ENCODE results near the gene PIGN.
"Not testable (repeated sequence)": the region's sequence is repeated elsewhere in the genome, so short reads cannot be mapped to it uniquely, and the experiment has no call there.

The PIGN gene

DNA sequence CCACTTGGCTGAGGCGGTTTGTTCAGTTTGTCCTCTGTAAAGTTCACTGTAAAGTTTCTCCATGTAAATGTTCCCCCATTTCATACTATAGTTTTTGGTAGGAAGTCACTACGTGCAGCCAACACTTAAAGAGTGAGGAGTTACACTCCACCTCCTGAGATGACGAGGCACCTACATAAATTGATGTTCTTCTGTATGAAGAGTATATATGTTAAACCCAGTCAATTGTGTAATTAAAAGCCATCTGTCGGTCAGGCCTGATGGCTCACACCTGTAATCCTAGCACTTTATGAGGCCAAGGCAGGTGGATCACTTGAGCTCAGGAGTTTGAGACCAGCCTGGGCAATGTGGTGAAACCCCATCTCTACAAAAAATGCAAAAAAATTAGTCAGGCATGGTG lies 7.6 kb downstream of the PIGN start:
- DNase-seq = no peak

DNA sequence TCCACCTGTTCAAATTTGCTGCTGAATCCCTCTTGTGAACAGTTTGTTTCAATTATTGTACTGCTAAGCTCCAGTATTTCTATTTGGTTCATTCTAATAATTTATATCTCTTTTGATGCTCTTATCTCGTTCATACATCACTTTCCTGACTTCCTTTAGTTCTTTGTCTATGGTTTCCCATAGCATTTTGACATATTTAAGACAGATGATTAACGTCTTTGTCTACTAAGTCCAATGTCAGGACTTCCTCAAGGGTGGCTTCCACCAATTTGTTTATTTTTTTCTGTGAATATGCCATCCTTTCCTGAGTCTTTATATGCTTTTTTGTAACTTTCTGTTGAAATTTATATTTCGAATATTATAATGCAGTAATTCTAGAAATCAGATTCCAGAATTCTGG lies 9.6 kb downstream of the PIGN start:
- DNase-seq = no peak

GRCh38 chr18:62175521-62175920 lies 11.3 kb downstream of the PIGN start:
- no peak for DNase-seq

DNA sequence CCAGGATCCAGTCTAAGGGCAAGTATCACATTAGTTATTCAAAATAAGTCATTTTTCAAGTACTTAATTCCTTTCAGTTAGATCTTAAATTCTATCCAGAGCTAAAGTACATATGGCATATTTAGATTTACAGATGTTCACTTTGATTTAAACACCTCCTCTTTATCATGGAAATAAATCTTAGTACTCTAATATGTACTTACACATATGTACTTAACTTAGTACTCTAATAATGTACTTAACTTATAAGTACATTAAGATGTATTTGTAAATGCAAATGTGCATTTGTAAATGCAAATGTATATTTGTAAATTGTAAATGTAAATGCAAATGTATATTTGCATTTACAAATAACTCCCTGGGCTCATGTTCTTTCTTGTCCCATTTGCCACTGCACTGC lies 14.6 kb downstream of the PIGN start:
- DNase-seq = no peak

DNA sequence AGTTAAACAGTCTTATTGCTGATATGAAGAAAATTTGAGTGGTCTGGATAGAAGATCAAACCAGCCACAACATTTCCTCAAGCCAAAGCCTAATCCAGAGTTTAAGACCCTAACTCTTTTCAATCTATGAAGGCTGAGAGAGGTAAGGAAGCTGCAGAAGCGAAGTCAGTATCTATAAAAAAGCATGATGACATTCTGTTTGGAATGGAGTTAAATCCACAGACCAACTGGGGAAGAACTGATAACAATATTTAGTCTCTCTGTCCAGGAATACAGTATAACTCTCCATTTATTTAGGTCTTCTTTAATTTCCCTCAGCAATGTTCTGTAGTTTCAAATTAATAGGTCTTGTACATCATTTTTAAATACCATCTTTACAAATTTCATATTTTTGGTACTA lies 16.0 kb downstream of the PIGN start:
- no peak for DNase-seq

DNA sequence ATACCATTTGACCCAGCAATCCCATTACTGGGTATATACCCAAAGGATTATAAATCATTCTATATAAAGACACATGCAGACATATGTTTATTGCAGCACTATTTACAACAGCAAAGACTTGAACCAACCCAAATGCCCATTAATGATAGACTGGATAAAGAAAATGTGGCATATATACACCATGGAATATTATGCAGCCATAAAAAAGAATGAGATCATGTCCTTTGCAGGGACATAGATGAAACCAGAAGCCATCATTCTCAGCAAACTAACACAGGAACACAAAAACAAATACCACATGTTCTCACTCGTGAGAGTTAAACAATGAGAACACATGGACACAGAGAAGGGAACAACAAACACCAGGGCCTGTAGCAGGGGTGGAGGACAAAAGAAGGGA lies 20.3 kb downstream of the PIGN start:
- not testable (repeated sequence) for DNase-seq

- DNase-seq = no peak
These were observed 21.3 kb downstream of the PIGN start for GRCh38 chr18:62165583-62165982.

DNA sequence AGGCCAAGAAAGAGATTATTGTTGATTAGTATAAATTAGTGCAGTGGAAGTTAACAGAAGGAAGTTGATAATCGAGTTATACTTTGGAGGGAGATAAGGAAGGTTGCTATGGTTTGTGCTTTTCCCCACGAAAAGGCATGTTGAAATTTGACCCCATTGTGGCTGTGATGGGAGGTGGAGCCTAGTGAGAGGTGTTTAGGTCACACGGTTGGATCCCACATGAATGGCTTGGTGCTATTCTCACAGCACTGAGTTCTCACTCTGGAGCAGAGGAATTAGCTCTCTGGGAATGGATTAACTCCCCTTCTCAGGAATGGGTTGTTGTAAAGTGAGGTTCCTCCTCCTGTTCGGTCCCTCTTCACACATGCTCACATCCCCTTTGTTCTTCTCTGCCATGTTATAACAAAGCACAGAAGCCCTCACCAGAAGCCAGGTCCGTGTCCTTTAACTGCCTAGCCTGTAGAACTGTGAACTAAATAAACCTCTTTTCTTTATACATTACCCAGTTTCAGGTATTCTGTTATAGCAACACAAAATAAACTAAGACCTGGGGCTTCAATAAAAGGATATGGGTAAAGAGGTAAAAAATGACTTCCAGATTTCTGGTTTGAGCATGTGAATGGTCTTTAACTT lies 21.9 kb downstream of the PIGN start:
- DNase-seq = peak; percentile 22

GRCh38 chr18:62164310-62164709 lies 22.5 kb downstream of the PIGN start:
- no peak for DNase-seq

- no peak for DNase-seq
These were observed 29.0 kb downstream of the PIGN start for GRCh38 chr18:62157843-62158242.

- no peak for DNase-seq
These were observed 34.0 kb downstream of the PIGN start for GRCh38 chr18:62152844-62153243.

DNA sequence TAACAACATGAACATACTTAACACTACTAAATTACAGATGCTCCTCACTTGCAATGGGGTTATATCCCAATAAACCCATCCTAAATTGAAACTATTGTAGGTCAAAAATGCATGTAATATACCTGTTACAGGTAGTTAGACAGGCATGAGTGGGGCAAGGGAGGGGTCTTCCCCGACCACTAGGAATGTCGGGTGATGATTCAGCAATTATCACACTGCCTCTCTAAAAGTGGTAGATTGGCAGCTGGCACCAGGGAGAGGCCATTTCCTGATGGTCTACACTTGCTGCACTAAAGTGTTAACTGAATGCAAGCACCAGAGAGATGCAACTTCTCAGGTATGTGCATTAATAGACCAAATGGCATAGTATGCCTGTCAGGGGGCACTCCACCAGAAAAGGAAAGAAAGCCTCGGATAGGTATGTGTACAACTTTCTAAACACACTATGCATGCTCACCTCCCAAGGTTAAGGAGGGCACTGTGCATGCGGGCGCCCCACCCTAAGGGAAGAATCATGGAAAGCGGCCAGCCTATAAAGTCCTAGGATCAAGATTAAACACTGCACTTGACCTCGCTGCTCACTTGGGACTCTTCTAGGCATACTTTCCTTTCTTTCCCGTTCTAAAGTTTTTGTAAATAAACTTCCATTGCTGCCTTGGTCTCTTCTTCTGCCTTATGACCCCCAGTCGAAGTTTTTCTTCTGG lies 35.6 kb downstream of the PIGN start:
- DNase-seq = no peak

- DNase-seq = no peak
These were observed 42.5 kb downstream of the PIGN start for GRCh38 chr18:62144338-62144737.

DNA sequence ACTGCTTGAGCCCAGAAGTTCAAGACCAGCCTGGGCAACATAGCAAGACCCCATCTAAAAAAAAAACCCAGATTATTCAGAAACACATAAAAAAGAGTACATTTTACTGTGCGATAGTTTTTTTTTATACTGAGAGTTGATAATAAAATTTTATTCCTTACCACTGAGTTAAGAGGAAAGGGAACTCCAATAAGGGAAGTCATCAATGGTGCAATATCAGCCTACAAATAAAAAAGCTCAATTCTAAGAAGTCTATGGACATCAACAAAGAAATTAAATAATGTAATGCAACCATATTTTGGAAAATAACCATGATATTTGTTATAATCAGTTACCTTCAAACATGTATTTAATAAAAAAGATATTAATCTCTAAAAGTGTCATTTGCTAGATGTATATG lies 46.6 kb downstream of the PIGN start:
- DNase-seq = peak; percentile 8

GRCh38 chr18:62138461-62139235 lies 48.2 kb downstream of the PIGN start:
- DNase-seq = no peak

- peak; percentile 87 for DNase-seq
These were observed 55.5 kb downstream of the PIGN start for GRCh38 chr18:62131301-62131909.

DNA sequence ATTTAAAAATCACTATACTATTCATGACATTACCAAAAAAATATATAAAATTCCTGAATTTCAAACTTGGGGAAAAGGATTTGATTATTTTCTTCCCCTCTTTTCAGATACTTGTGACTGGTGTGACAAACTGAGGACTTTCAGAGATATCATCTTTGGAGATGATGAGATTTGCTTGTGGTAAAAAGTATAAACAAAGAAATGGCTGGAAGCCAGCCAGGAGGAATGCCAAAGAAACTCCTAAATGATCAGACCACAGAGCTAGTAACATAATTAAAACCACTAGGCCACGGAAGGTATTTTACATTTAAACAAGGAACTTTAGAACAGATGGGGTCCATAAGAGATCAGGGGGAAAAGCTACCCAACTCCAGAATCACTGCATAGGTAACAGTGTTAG lies 58.7 kb downstream of the PIGN start:
- no peak for DNase-seq

GRCh38 chr18:62126737-62127136 lies 60.1 kb downstream of the PIGN start:
- DNase-seq = no peak

- no peak for DNase-seq
These were observed 61.2 kb downstream of the PIGN start for GRCh38 chr18:62125702-62126101.

- DNase-seq = no peak
These were observed 64.5 kb downstream of the PIGN start for GRCh38 chr18:62122330-62122729.

GRCh38 chr18:62119884-62120283 lies 67.0 kb downstream of the PIGN start:
- no peak for DNase-seq

DNA sequence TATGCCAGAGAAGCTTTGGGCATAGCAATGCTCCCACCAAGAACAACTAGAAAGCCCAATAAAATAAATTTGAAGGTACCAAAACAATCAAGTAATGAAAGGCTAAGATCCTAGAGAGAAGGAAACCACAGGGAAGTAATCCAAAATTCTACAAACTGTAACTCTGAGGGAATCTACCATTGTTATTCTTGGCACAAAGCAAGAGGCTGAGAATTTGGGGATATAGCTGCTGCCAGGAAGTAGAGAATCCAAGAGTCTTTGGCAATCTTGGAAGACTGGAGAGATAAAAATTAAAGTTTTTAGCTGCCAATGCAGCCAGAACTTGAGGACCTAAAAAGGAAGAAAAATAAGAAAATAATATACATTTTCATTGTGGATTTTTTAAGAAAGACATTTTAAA lies 68.5 kb downstream of the PIGN start:
- DNase-seq = no peak

DNA sequence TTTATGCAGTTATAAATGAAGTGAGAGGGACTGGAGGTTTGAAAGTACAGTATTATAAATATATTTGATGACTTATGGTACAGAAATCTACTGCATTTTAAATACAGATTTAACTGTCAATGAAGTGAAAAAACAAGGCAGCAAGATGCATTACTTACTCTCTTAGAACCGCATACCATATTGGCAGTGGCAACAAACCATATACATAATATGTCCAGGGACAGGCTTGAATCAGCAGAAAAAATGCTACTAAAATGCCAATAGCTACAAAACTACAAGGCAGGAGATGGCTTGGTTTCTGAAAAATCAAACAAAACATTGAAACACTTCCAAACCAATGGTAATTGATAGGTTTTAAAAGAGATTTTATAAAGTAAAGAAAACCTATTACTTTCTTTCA lies 77.2 kb downstream of the PIGN start:
- no peak for DNase-seq

DNA sequence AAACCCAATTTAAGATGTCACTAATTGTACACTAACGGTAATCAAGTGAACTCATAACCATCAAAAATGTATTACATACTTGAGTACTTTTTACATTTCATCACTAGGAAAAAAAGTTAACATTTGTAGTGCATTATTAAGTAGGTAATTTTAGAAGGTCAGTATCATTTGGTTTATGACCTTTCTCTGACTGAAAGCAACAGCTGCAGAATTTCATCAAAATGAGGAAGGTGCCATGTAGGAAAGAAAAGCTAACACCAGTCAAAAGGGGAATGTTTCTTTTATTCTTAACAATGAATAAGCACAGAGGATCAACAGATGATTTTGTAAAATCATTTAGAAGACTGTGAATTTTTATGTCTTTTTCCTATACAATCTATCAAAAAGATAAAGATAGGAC lies 79.0 kb downstream of the PIGN start:
- DNase-seq = no peak

All from hematopoietic multipotent progenitor cell treated with erythropoietin and hydrocortisone succinate and interleukin-3 and kit ligand, for 6 days (in vitro differentiated cells).